Small intestine (tissue), 7 donors: ENCODE data around the gene RELN. TPM values are rescaled to one million over a fixed set of nuclear protein-coding genes. Genes with fewer than 3 reads are reported as not detected.

Experiments used
- DNase-seq, 2 donors: peaks; one replicate each; pipeline versions ENCODE4 v3.0.0 to v3.0.0-alpha.2; 2013
- FAIRE-seq: peaks from 2 replicates; lab custom pipeline; 2012; peaks lifted over from hg19 to GRCh38; lab: Jason Lieb, UNC
- H3K27ac ChIP-seq, 3 donors: one replicate each; pipeline ENCODE4 v1.5.1; 2013; ENCODE audit warnings: low read length in 2 of 3, mild to moderate bottlenecking in 2 of 3, control low read depth in 1 of 3, inconsistent platforms in 1 of 3, low read depth in 1 of 3, moderate library complexity in 1 of 3
- H3K27me3 ChIP-seq, 3 donors: one replicate each; pipeline ENCODE4 v1.6.1; 2013; ENCODE audit warnings: low read length in 3 of 3, inconsistent platforms in 1 of 3; ENCODE audit not compliant: control insufficient read depth in 3 of 3, insufficient read depth in 3 of 3
- H3K36me3 ChIP-seq, 3 donors: one replicate each; pipeline ENCODE4 v1.6.1; 2013; ENCODE audit warnings: low read length in 3 of 3, inconsistent platforms in 1 of 3, low read depth in 1 of 3, mild to moderate bottlenecking in 1 of 3, moderate library complexity in 1 of 3; ENCODE audit not compliant: control insufficient read depth in 3 of 3, insufficient read depth in 2 of 3
- H3K4me1 ChIP-seq, 3 donors: one replicate each; pipeline ENCODE4 v1.6.1; 2013; ENCODE audit warnings: low read length in 2 of 3, inconsistent platforms in 1 of 3, low read depth in 1 of 3, mild to moderate bottlenecking in 1 of 3, moderate library complexity in 1 of 3; ENCODE audit not compliant: control insufficient read depth in 3 of 3, insufficient read depth in 2 of 3
- H3K4me3 ChIP-seq, 3 donors: one replicate each; pipeline ENCODE4 v1.5.1; 2013; ENCODE audit warnings: low read length in 3 of 3, control low read depth in 1 of 3, inconsistent platforms in 1 of 3, low read depth in 1 of 3, mild to moderate bottlenecking in 1 of 3, moderate library complexity in 1 of 3
- H3K9me3 ChIP-seq, 2 donors: one replicate each; pipeline ENCODE4 v1.6.1; 2013; ENCODE audit warnings: low read depth in 1 of 2, low read length in 1 of 2; ENCODE audit not compliant: control insufficient read depth in 2 of 2, insufficient read depth in 1 of 2
- WGBS, 3 donors: extraction: QIAGEN DNeasy Blood & Tissue Kit; methylation state at CpG; one replicate each; pipeline ENCODE4 v1.1.7; 2013; 5-methylcytosine and 5-hydroxymethylcytosine counted together
- polyA plus RNA-seq, 4 donors: library from polyadenylated mRNA; stranded (reverse) in 3 of 4; unstranded in 1 of 4; fragments of 200-250 nt in 3 of 4; fragments of 120-200 nt in 1 of 4; gene quantifications; one replicate each; pipeline versions ENCODE4 v1.2.1 to v1.2.3, GENCODE V29; 2013
- donor health status: healthy with polysubstance abuse.
- donor health status: control.
- donor health status: control.
- donor health status: Bipolar disorder and iron deficiency.
- donor health status: healthy.

Gene RELN
- polyA plus RNA-seq, 4 donors: 3.4 to 8.1 TPM; not detected in 2

DNA sequence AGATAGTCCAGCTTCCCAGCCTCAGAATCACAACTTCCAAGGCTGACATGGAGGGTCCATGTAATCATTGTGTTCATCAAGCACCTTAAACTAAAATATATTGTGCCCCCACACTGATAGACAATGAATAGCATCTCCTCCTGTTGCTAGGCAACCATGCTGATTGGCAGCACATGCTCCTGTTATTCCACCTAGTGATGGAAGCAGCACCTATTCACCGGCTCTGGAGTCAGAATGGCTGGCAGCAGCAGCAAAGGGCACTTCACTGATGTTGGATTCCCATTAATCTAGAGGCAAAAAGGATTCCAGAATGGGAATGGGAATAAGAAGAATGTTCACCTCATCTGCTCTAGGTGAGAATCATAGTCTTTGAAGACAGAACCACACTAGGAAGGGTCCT, 55.0 kb downstream of the RELN start:
- Histone ChIP-seq H3K36me3 (no peaks in the 10 kb centered on the region), H3K9me3 (no peaks in the 10 kb centered on the region), H3K4me3 (no peak overlapping the region), H3K27me3 (no peaks in the 10 kb centered on the region), H3K4me1 (no peaks in the 10 kb centered on the region), H3K27ac (no peak overlapping the region)
- WGBS, 3 donors: 0 to 46% (median 0%) methylated on average over 1 of the region's 1 CpG
- FAIRE-seq: no peak
- no peak for DNase-seq

DNA sequence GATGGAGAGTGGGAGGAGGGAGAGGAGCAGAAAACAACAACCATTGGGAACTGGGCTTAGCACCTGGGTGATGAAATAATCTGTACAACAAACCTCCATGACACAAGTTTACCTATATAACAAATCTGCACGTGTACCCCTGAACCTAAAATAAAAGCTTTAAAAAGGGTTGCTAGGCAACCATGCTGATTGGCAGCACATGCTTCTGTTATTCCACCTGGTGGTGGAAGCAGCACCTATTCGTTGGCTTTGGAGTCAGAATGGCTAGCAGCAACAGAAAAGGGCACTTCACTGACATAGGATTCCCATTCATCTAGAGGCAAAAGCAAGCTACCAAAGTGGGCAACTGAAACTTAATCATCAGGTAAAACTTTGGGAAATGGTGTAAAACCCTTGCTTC, 57.1 kb downstream of the RELN start:
- Histone ChIP-seq H3K36me3 (no peaks in the 10 kb centered on the region), H3K27ac (no peak overlapping the region), H3K4me3 (no peak overlapping the region), H3K4me1 (no peaks in the 10 kb centered on the region), H3K27me3 (no peaks in the 10 kb centered on the region), H3K9me3 (no peaks in the 10 kb centered on the region)
- DNase-seq: no peak
- WGBS, 3 donors: 14 to 33% (median 20%) methylated on average over 2 of the region's 2 CpGs
- FAIRE-seq: no peak

DNA sequence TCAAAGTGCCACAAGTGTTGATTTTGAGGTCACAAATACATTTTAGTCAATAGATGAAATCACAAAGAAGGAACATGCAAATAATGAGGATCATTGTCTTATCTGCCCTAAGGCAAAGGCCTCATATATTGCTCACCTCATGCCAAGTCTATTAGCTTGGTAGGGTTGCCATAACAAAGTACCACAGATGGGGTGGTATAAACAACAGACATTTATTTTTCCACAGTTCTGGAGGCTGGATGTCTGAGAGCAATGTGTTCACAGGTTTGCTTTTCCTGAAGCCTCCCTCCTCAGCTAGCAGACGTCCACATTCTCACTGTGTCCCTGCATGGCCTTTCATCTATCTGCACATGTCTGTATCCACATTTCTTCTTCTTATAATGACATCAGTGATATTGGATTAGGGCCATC, 59.6 kb downstream of the RELN start:
- FAIRE-seq (no peak), DNase-seq (no peak)
- H3K27me3 ChIP-seq: no peaks in the 10 kb centered on the region
- no peaks in the 10 kb centered on the region for H3K4me1 ChIP-seq
- WGBS, 3 donors: 43 to 77% (median 75%) methylated on average over 1 of the region's 1 CpG
- no peaks in the 10 kb centered on the region for H3K9me3 ChIP-seq
- H3K27ac ChIP-seq: no peak overlapping the region
- no peaks in the 10 kb centered on the region for H3K36me3 ChIP-seq
- H3K4me3 ChIP-seq: no peak overlapping the region

DNA sequence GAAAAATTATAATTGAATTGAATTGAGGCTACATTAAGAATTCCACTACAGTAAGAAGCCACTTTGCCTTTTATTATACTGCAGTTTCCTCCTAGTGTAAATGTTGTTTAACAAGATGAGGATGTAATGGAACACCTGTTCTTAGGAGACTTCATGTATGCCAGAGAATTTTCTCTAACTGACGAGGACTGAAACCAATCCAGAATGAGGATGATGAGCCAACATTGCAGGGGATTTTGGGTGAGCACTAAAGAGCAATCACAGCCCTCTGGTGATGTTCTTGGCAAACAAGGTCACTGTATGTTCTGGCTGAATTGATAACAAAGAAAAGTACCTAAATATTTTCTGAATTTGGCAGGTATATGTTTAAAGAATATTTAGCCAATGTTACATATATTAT, 60.9 kb downstream of the RELN start:
- DNase-seq (no peak), FAIRE-seq (no peak)
- Histone ChIP-seq H3K36me3 (no peaks in the 10 kb centered on the region), H3K4me1 (no peaks in the 10 kb centered on the region), H3K27me3 (no peaks in the 10 kb centered on the region), H3K9me3 (no peaks in the 10 kb centered on the region), H3K4me3 (no peak overlapping the region), H3K27ac (no peak overlapping the region)
- 44 to 59% (median 47%) methylated on average over 1 of the region's 1 CpG for WGBS, 3 donors

DNA sequence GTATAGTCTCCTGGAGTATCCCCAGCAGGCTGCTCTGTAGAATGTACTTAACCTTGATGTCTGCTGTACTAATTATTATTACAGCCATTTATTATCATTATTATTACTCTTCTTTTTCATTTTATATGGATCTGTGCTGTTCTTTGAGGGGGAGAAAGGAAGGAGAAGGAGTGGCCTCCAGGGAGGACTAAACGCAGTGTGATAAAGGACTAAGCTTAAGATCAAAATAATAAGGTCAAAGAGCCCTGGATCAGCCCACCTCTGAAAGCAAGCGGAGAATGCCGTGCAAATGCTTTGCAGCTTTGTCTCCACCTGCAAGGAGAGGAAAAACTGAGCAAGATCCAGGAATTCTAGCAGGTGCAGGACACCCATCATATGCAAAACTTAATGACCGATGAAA, 65.3 kb downstream of the RELN start:
- no peak for DNase-seq
- no peak for FAIRE-seq
- no peaks in the 10 kb centered on the region for H3K36me3 ChIP-seq
- no peaks in the 10 kb centered on the region for H3K9me3 ChIP-seq
- H3K27me3 ChIP-seq: no peaks in the 10 kb centered on the region
- no peak overlapping the region for H3K27ac ChIP-seq
- WGBS, 3 donors: 62 to 69% (median 68%) methylated on average over 4 of the region's 4 CpGs
- no peaks in the 10 kb centered on the region for H3K4me1 ChIP-seq
- no peak overlapping the region for H3K4me3 ChIP-seq

DNA sequence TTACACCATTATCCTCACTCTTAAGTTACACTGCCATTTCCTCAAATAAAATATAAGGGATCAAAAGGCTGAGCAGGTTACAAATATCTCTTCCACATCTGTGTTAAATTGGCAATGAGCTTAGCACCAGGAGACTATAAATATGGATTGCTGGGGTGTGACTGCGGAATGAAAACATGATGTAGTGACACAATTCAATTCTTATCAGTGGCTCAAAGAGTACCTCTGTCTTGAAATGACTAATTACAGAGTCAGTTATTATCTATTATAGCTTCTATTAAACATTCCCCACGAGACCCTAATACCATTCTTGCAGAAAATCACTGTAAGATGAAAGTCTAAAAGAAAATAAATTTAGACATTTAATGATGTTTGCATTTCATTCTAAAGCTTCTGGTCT, 67.1 kb downstream of the RELN start:
- FAIRE-seq: no peak
- Histone ChIP-seq H3K27me3 (no peaks in the 10 kb centered on the region), H3K4me1 (no peaks in the 10 kb centered on the region), H3K27ac (no peak overlapping the region), H3K9me3 (no peaks in the 10 kb centered on the region), H3K4me3 (no peak overlapping the region), H3K36me3 (no peaks in the 10 kb centered on the region)
- WGBS, 3 donors: 10 to 45% (median 32%) methylated on average over 2 of the region's 2 CpGs
- no peak for DNase-seq

DNA sequence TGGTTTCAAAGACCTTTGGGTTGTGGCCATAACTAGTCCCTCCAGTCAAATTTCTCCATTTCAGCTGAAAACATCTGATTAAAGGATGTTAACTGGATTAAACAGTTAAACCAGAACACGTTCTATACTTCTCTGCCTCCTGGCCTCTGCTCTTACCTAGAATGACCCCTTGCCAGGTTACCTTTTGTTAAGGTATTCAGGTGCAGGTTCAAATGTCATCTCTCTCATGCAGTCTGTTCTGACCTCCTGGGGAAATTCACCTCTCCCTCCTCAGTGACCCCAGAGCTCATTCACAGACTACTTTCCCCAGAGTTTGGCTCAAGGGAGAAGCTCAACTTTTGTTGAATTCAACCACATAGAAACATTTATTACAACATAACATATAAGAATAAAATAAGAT, 67.8 kb downstream of the RELN start:
- Histone ChIP-seq H3K4me3 (no peak overlapping the region), H3K27ac (no peak overlapping the region), H3K36me3 (no peaks in the 10 kb centered on the region), H3K4me1 (no peaks in the 10 kb centered on the region), H3K9me3 (no peaks in the 10 kb centered on the region), H3K27me3 (no peaks in the 10 kb centered on the region)
- WGBS, 3 donors: 63 to 70% (median 64%) methylated on average over 1 of the region's 1 CpG
- FAIRE-seq (no peak), DNase-seq (no peak)

DNA sequence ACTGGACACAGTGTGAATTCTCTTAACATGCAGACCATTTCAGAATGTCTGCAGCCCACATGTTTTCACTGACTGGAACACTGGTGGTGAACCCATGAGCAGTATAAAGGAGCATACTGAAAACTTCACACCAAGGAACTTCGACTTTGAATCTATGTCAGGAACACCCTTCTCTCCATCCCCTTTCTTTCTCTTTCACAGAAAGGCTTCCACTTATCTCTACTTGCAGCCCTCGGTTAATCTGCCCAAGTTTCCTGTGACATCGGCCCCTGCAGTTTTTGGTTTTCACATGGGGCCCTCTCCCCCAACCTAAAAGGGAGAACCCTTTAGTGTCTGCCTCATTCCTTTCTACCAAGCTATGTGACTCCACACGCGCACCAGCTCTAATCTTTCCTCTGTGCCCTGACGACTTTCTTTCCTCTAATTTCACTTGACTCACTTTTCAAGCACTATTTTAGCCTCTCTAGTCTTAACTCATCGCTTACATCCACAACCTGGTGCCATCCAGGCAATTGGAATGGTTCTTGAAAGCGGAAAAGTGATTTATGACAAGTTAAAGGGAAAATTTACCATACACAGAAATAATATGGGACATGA, 70.1 kb downstream of the RELN start:
- DNase-seq (no peak), FAIRE-seq (no peak)
- H3K27ac ChIP-seq: no peak overlapping the region
- no peaks in the 10 kb centered on the region for H3K27me3 ChIP-seq
- WGBS, 3 donors: 47 to 62% (median 54%) methylated on average over 8 of the region's 8 CpGs
- H3K36me3 ChIP-seq: no peaks in the 10 kb centered on the region
- no peak overlapping the region for H3K4me3 ChIP-seq
- no peaks in the 10 kb centered on the region for H3K9me3 ChIP-seq
- H3K4me1 ChIP-seq: no peaks in the 10 kb centered on the region

DNA sequence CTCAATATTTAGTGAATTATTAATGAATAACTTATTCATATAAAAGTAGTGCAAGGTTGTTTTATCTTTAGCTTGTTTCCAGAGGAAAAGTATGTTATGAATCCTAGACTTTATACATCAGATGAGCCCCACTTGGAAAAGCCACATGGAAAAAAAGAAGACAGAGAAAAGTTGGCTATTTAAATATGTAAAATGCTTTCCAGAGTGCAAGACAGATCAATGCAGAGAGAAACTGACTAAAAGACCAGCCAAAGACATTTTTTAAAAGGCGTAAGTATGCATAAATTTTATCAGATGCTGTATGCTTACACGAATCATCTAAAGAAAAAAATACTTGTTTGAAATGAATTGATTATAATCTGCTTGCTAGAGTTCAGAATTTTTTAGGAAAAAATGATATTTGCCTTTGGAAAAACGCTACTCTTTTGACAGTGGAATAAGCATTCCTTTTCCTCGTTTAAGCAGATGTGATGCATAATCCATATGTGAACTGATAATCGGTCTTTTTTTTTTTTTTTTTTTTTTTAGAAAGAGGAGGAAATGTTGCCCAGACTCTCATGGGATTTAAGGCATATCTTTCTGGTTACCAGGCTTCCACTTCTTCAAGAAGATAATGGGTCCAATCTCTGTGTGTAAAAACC, 70.7 kb downstream of the RELN start:
- Histone ChIP-seq H3K4me3 (no peak overlapping the region), H3K27me3 (no peaks in the 10 kb centered on the region), H3K36me3 (no peaks in the 10 kb centered on the region), H3K4me1 (no peaks in the 10 kb centered on the region), H3K27ac (no peak overlapping the region), H3K9me3 (no peaks in the 10 kb centered on the region)
- WGBS, 3 donors: 48 to 57% (median 49%) methylated on average over 5 of the region's 5 CpGs
- DNase-seq: no peak
- FAIRE-seq: no peak
